ENCODE results near the gene PAXIP1. TPM values are rescaled to one million over a fixed set of nuclear protein-coding genes. Genes with fewer than 3 reads are reported as not detected.
A peak's percentile ranks its signal among the peaks of the same experiment; 100 is the strongest.

The PAXIP1 gene
- total and polyA plus RNA-seq, 10 of the 15 experiments (the other 5 are each of a cell fraction or from before 2014, with no cell fraction given): 7.3 to 27.2 (median 18.1) TPM

DNA sequence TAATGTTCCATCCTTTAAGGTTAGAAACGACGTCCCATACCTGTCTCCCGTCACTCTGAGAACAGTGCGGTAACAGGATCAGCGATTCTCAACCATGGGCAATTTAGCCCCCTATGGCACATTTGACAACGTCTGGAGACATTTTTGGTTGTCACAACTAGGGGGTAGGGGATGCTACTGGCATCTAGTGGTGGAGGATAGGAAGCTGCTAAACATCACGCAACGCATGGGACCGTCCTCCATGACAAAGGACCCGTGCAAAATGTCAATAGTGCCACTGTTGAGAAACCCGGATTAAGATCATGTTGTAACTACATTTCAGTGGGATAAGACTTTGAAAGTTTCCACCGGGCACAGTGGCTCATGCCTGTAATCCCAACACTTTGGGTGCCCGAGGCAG is 5.0 kb upstream of the PAXIP1 start (continued):
- TF ChIP-seq, protein P1, sequence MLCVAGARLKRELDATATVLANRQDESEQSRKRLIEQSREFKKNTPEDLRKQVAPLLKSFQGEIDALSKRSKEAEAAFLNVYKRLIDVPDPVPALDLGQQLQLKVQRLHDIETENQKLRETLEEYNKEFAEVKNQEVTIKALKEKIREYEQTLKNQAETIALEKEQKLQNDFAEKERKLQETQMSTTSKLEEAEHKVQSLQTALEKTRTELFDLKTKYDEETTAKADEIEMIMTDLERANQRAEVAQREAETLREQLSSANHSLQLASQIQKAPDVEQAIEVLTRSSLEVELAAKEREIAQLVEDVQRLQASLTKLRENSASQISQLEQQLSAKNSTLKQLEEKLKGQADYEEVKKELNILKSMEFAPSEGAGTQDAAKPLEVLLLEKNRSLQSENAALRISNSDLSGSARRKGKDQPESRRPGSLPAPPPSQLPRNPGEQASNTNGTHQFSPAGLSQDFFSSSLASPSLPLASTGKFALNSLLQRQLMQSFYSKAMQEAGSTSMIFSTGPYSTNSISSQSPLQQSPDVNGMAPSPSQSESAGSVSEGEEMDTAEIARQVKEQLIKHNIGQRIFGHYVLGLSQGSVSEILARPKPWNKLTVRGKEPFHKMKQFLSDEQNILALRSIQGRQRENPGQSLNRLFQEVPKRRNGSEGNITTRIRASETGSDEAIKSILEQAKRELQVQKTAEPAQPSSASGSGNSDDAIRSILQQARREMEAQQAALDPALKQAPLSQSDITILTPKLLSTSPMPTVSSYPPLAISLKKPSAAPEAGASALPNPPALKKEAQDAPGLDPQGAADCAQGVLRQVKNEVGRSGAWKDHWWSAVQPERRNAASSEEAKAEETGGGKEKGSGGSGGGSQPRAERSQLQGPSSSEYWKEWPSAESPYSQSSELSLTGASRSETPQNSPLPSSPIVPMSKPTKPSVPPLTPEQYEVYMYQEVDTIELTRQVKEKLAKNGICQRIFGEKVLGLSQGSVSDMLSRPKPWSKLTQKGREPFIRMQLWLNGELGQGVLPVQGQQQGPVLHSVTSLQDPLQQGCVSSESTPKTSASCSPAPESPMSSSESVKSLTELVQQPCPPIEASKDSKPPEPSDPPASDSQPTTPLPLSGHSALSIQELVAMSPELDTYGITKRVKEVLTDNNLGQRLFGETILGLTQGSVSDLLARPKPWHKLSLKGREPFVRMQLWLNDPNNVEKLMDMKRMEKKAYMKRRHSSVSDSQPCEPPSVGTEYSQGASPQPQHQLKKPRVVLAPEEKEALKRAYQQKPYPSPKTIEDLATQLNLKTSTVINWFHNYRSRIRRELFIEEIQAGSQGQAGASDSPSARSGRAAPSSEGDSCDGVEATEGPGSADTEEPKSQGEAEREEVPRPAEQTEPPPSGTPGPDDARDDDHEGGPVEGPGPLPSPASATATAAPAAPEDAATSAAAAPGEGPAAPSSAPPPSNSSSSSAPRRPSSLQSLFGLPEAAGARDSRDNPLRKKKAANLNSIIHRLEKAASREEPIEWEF (IDR thresholded peaks at IDR 0.05; ENCODE audit: insufficient replicate concordance, low read depth, low read length): no peak
- no peak for TF ChIP-seq EGR1 (IDR thresholded peaks at IDR 0.05; ENCODE audit: borderline replicate concordance in 1 of 2, low read depth in 2 of 2, low read length in 2 of 2)
- TF ChIP-seq, protein P2, sequence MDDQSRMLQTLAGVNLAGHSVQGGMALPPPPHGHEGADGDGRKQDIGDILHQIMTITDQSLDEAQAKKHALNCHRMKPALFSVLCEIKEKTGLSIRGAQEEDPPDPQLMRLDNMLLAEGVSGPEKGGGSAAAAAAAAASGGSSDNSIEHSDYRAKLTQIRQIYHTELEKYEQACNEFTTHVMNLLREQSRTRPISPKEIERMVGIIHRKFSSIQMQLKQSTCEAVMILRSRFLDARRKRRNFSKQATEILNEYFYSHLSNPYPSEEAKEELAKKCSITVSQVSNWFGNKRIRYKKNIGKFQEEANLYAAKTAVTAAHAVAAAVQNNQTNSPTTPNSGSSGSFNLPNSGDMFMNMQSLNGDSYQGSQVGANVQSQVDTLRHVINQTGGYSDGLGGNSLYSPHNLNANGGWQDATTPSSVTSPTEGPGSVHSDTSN (IDR thresholded peaks at IDR 0.05; ENCODE audit: insufficient replicate concordance, low read depth, low read length): no peak
- TF ChIP-seq SMC3 (IDR thresholded peaks at IDR 0.05; ENCODE audit: borderline replicate concordance, low read length): peak; percentile 53; the same call in 1 of the 2 replicates
- TF ChIP-seq STAT3 (IDR thresholded peaks at IDR 0.05; ENCODE audit: low read depth, low read length): no peak
- no peak for TF ChIP-seq SUPT20H (IDR thresholded peaks at IDR 0.05; ENCODE audit: borderline replicate concordance, control insufficient read depth, low read depth, low read length)
- TF ChIP-seq BACH1 (IDR thresholded peaks at IDR 0.05; ENCODE audit: borderline replicate concordance): no peak
- no peak for TF ChIP-seq SIN3A (IDR thresholded peaks at IDR 0.05; ENCODE audit: low read depth, low read length)
- no peak for TF ChIP-seq CEBPB (IDR thresholded peaks at IDR 0.05; ENCODE audit: borderline replicate concordance in 1 of 2, low read depth in 2 of 2, low read length in 2 of 2)
- peak; percentile 61; the same call in 1 of the 2 replicates for TF ChIP-seq SMARCA5 (IDR thresholded peaks at IDR 0.05)
- TF ChIP-seq, protein P3, sequence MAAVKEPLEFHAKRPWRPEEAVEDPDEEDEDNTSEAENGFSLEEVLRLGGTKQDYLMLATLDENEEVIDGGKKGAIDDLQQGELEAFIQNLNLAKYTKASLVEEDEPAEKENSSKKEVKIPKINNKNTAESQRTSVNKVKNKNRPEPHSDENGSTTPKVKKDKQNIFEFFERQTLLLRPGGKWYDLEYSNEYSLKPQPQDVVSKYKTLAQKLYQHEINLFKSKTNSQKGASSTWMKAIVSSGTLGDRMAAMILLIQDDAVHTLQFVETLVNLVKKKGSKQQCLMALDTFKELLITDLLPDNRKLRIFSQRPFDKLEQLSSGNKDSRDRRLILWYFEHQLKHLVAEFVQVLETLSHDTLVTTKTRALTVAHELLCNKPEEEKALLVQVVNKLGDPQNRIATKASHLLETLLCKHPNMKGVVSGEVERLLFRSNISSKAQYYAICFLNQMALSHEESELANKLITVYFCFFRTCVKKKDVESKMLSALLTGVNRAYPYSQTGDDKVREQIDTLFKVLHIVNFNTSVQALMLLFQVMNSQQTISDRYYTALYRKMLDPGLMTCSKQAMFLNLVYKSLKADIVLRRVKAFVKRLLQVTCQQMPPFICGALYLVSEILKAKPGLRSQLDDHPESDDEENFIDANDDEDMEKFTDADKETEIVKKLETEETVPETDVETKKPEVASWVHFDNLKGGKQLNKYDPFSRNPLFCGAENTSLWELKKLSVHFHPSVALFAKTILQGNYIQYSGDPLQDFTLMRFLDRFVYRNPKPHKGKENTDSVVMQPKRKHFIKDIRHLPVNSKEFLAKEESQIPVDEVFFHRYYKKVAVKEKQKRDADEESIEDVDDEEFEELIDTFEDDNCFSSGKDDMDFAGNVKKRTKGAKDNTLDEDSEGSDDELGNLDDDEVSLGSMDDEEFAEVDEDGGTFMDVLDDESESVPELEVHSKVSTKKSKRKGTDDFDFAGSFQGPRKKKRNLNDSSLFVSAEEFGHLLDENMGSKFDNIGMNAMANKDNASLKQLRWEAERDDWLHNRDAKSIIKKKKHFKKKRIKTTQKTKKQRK (IDR thresholded peaks at IDR 0.05; ENCODE audit: low read depth, low read length): no peak
- TF ChIP-seq, protein P4, sequence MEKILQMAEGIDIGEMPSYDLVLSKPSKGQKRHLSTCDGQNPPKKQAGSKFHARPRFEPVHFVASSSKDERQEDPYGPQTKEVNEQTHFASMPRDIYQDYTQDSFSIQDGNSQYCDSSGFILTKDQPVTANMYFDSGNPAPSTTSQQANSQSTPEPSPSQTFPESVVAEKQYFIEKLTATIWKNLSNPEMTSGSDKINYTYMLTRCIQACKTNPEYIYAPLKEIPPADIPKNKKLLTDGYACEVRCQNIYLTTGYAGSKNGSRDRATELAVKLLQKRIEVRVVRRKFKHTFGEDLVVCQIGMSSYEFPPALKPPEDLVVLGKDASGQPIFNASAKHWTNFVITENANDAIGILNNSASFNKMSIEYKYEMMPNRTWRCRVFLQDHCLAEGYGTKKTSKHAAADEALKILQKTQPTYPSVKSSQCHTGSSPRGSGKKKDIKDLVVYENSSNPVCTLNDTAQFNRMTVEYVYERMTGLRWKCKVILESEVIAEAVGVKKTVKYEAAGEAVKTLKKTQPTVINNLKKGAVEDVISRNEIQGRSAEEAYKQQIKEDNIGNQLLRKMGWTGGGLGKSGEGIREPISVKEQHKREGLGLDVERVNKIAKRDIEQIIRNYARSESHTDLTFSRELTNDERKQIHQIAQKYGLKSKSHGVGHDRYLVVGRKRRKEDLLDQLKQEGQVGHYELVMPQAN (conservative IDR thresholded peaks at IDR 0.05): no peak
- no peak for TF ChIP-seq PML (IDR thresholded peaks at IDR 0.05; ENCODE audit: low read length)
- TF ChIP-seq SRF (IDR thresholded peaks at IDR 0.05; ENCODE audit: low read depth in 2 of 2, low read length in 2 of 2): no peak
- no peak for TF ChIP-seq ETV6 (conservative IDR thresholded peaks at IDR 0.05 in 1 of 2, IDR thresholded peaks at IDR 0.05 in 1 of 2; ENCODE audit: borderline replicate concordance in 1 of 2, low read depth in 1 of 2)
- no peak for TF ChIP-seq ZSCAN29 (IDR thresholded peaks at IDR 0.05)
- TF ChIP-seq CHD2 (IDR thresholded peaks at IDR 0.05; ENCODE audit: borderline replicate concordance, low read depth, low read length): no peak
- no peak for TF ChIP-seq HDGF (IDR thresholded peaks at IDR 0.05)
- TF ChIP-seq STAT1 (conservative IDR thresholded peaks at IDR 0.05): no peak

Data from GM12878 (cell line).